OCI-LY3 (cell line): Measurements from ENCODE around the gene BCKDHA.
"Not testable (repeated sequence)": the region's sequence is repeated elsewhere in the genome, so short reads cannot be mapped to it uniquely, and the experiment has no call there.

Experiments used
- EZH2phosphoT487 ChIP-seq: fragments of 200-600 bp; shearing (Covaris generic); IDR thresholded peaks from 2 replicates; pipeline ENCODE4 v1.6.1; 2018; ENCODE audit warnings: antibody characterized with exemption, mixed run types, low read depth
- TF ChIP-seq, protein P1 (sequence below): fragments of 200-600, 300-600 bp; sonication (generic); IDR thresholded peaks from 2 replicates; pipeline ENCODE4 v1.5.1; 2014; ENCODE audit warnings: antibody characterized with exemption, low read length, low read depth

DNA sequence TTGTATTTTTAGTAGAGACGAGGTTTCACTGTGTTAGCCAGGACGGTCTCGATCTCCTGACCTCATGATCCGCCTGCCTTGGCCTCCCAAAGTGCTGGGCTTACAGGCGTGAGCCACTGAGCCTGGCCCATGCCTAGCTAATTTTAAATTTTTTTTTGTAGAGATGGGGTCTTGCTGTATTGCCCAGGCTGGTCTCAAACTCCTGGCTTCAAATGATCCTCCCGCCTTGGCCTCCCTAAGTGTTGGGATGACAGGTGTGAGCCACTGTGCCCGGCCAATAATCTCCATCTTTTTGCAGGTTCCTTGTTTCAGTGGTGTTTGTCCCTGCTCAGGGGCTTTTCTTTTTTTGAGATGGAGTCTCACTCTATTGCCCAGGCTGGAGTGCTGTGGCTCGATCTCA is 16.1 kb upstream of the BCKDHA start:
- not testable (repeated sequence) for TF ChIP-seq EZH2phosphoT487
- TF ChIP-seq, protein P1, sequence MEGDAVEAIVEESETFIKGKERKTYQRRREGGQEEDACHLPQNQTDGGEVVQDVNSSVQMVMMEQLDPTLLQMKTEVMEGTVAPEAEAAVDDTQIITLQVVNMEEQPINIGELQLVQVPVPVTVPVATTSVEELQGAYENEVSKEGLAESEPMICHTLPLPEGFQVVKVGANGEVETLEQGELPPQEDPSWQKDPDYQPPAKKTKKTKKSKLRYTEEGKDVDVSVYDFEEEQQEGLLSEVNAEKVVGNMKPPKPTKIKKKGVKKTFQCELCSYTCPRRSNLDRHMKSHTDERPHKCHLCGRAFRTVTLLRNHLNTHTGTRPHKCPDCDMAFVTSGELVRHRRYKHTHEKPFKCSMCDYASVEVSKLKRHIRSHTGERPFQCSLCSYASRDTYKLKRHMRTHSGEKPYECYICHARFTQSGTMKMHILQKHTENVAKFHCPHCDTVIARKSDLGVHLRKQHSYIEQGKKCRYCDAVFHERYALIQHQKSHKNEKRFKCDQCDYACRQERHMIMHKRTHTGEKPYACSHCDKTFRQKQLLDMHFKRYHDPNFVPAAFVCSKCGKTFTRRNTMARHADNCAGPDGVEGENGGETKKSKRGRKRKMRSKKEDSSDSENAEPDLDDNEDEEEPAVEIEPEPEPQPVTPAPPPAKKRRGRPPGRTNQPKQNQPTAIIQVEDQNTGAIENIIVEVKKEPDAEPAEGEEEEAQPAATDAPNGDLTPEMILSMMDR, result not testable (repeated sequence)
